ENCODE results near the gene ERAP2.
"Not testable (repeated sequence)": the region's sequence is repeated elsewhere in the genome, so short reads cannot be mapped to it uniquely, and the experiment has no call there.

ERAP2 gene

DNA sequence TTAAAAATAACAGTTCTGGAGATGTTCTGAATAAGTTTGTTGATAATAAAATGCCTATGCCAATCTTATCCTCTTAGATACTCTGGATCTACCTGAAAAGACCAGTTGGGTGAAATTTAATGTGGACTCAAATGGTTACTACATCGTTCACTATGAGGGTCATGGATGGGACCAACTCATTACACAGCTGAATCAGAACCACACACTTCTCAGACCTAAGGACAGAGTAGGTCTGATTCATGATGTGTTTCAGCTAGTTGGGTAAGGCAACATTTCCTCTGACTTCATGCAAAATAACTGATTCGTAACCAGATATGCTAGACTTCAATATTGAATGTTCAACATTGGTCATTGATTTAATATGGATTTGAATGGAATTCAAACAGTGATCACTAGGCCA, 27.0 kb downstream of the ERAP2 start:
- DNase-seq, result no peak

DNA sequence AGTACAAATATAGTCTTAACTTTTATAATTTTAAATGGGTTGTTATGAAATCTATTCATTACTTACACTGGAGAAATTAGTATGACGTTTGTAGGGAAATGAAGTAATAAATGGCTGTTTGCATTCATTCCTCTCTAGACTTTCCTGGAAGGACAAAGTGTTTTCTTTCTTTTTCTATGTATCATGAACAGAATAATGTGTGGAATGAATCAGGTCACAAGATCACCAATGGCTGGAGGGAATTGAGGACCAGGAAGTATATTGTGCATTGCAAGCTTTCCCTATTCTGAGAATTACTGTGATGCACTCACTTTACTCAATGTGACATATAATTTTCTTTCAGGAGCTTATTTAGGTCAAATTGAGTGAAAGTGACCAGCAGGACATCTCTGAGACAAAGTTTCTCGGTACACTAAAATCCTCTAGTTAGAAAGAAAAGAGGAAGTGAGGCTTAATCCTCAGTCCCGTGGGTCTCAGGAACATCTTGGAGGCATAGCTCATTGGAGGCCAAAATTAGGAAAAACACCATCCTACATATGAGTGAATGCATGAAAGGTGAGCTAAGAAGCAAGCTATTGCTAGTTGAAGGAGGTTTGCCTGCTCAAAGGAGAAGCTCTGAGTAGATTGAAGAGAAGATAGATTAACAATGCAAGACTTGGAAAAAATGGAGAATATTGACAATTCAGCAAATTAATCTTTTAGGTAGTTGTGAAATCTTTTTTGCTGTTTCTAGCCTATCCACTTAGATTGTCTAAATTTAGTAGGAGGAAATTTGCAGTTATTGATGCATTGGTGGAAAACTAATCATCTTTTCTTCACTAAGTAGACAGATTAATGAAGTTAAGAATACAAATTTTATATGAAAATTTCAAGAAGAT, 28.0 kb downstream of the ERAP2 start:
- no peak for DNase-seq

DNA sequence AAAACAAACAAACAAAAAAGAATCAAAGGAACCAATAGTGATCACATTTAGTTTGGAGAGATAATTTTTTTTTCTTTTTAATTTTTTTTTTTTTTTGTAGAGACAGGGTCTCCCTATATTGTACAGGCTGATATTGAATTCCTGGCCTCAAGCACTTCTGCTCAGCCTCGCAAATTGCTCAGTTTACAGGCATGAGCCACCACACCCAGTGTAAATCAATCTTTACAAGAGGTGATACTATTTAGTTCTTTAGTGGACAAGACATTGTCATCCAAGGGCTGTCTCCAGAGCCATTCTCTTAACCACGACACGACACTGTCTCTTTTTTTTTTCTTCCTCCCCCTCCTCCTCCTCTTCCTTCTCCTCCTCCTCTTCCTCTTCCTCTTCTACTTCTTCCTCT, 29.6 kb downstream of the ERAP2 start:
- DNase-seq, result no peak

DNA sequence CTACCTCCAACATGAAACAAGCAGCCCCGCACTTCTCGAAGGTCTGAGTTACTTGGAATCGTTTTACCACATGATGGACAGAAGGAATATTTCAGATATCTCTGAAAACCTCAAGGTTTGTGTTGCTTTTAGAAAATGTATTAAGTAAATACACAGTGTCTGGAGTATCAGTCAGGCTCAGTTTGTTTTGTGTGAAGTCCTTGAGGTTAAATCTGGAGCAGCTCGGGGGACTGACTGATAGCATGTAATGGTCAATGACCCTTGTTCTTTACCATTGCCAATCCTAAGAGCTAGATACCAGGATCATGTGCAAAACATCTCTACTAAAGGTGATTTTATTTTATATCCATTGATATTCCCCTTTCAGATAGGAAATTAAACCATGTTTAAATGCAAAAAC, 32.7 kb downstream of the ERAP2 start:
- no peak for DNase-seq

DNA sequence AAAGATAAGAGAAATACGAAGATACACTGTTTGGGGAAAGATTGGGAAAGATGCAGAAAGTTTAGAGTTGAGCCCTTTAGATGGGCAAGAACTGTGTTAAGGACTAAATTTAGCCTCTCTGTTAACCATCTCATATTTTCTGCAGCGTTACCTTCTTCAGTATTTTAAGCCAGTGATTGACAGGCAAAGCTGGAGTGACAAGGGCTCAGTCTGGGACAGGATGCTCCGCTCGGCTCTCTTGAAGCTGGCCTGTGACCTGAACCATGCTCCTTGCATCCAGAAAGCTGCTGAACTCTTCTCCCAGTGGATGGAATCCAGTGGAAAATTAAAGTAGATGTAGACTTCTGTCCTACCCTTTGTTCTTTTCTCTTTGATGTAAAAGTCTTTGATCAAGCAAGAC, 33.1 kb downstream of the ERAP2 start:
- DNase-seq, result no peak

DNA sequence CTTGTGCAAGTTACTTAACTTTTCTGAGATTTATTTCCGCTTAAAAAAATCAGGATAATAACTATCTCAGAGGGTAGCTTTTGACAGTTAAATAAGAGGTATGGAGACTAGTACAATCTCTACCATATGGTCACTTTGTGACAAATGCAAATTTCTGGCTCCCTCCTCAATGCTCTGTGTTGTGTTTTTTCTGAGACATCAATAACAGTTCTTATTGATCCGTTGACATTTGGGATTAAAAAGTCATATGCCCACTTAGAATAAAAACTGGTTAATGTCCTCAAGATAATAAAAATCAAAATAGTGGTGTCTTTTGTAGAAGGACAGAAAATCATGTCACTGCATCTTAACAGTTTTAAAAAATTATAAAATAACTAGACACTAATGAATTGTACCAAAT, 34.8 kb downstream of the ERAP2 start:
- no peak for DNase-seq

DNA sequence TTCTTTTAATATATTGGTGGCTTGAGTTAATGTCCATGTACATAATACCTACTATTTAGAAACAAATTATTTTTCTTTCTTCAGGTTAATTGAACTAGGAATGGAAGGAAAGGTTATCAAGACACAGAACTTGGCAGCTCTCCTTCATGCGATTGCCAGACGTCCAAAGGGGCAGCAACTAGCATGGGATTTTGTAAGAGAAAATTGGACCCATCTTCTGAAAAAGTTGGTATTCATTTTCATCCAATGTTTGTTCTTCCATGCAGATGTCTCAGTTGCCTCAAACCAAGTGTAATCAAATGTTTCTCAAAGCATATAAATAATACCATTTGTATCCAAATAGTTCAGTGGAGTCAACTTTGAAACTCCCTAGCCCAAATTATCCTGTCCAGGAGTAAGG, 36.9 kb downstream of the ERAP2 start:
- no peak for DNase-seq

DNA sequence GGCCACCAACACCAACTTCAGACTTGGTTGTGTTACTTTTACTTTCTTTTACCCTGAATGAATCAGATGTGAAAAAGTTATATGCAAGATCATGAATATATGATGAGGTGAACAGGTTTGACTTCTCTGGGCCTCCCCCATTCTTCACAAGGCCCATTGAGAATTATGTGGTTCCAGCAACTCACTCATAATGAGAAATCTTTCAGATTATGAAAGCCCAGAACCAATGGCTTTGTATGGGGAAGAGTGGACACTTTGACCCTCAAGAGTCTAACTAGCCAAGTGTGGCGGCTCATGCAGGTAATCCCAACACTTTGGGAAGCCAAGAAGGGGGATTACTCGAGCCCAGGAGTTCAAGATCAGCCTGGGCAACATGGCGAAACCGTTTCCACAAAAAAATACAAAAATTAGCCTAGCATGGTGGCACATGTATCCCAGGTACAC, 43.5 kb downstream of the ERAP2 start:
- DNase-seq, result no peak

DNA sequence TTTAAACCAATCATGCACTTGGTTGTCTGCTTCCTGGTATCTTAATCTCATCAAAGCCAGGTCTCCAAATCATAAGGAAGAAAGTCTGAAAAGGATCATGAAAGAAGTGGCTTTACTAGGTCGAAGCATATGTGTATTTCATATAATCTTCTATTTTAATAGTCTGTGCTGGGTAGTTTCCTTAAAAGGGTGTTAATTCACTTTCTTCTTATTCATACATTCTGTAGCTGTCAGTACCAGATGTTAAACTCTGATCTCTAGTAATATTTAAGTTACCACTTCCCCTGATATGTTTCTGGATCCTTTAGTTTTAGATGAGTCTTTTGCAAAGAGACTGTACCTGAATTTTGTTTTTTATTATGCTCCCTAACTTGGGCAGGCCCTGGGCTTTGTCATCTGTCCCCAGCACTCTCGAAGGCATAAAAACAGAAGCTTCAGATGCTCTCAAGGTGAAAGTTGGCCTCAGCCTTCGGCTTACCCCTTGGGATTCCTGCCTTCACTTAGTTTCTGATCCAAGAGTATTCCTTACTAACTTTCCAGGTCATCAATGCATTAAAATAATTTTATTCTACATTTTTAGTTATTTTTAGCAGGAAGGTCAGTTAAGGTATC, 44.5 kb downstream of the ERAP2 start:
- no peak for DNase-seq

DNA sequence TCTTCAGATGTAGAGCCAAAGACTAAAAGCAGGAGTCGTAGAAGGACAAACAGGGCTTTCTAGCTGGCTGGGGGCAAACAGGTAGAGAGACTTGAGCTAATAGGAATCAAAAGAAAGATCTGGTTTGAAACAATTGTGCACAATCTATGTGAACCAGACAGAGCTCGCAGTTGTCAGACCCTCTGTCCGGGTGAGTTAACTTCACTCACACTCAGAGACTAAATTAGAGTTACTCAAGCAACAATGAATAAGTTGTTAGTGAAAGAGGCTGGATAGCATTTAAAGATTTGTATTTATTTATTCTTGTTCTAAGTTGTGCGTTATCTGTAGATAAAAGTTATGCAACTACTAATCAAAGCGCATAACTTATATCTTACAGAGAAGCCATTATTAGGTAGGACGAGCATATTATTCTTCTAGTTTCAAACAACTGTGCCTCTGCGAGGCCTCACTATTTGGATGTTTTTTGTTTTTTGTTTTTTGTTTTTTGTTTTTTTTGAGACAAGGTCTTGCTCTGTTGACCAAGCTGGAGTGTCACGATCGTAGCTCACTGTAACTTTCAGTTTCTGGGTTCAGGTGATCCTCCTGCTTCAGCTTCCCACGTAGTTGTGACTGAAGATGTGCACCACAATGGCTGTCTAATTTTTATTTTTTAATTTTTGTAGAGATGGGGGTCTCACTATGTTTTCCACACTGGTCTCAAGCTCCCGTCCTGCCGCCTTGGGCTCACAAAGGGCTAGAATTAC, 46.4 kb downstream of the ERAP2 start:
- no peak for DNase-seq

DNA sequence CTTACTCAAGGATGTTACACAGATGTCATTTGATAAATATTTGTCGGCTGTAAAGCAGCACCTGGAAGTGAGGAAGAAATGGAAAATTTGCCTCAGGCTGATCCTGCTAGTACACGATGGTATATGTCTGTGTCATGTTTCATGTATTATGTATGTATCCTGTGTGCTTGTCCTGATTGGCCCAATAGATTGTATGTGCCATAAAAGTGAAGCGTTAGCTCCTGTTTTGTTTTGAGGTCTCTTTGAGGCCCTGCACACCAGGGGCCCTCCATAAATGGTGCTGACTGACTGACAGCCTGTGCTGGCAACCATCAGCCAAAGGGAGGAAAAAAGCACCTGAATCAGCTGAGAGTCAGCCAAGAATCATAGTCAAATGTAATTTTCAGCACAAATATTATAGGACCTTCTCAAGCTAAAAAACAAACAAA, 47.7 kb downstream of the ERAP2 start:
- no peak for DNase-seq

DNA sequence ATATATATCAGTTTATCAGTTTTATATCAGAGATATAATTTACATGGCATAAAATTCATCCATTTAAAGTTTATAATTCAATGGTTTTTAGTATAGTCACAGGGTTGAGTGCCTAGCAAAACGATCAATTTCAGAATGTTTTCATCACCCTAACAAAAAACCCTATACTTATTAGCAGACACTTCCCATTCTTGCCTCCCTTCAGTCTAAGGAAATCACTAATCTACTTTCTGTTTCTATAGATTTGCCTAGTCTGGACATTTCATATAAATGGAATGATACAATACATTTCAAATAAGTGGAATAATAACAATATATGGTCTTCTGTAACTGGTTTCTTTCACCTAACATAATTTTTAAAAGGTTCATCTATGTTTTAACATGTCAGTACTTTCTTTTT, 50.0 kb downstream of the ERAP2 start:
- DNase-seq, result no peak

DNA sequence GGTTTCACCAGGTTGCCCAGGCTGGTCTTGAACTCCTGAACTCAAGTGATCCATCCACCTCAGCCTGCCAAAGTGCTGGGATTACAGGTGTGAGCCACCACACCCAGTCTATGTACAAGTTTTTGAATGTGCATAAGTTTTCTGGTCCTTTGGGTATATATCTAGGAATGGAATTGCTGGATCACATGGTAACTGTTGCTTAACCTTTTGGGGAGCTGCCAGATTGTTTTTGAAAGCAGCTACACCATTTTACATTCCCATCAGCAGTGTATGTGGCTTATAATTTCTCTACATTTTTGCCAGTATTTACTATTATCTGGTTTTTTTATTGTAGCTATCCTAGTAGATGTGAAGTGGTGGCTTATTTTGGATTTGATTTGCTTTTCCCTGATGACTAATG, 50.7 kb downstream of the ERAP2 start:
- DNase-seq, result no peak

DNA sequence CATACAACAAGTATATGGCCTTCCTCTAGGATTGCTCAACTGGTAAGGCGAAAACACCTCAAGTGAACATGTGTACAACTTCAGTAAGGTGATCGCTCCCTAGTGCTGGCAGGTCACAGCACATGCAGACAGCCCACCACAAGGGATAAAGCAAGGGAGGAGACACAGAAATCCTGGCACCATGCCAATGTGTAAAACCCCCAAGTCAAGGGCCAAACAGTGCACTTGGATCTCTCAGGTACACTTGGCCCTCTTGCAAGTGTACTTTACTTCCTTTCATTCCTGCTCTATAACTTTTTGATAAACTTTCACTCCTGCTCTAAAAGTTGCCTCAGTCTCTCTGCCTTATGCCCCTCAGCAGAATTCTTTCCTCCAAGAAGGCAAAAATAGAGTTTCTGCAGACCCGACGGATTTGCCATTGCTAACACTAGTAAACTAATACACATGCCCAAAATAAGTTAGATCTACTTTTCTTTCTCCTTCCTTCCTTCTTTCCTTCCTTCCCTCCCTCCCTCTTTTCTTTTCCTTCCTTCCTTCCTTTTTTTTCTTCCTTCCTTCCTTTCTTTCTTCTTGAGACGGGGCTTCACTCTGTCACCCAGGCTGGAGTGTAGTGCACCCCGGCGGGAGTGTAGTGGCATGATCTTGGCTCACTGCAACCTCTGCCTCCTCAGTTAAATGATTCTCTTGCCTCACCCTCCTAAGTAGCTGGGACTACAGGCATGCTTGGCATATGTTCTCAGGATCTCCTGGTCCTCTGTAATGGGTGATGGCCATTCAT, 52.8 kb downstream of the ERAP2 start:
- no peak for DNase-seq

DNA sequence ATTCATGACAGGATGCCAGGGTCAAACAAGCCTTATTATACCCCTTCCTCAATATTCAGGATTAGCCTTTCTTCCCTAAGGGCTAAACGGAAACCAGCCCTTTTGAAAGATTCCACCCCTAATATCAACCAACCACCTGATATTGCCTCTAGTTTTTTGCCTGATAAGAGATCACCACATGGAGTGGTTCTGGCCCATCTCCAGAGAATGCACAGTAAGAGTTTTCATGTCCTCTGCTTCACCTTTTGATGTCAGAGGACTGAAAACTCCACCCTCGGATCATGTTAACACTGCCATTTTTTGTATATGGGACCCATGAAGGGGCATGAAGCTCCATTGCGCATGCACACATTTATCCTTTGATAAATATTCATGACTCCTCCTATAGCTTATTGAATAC, 53.8 kb downstream of the ERAP2 start:
- DNase-seq, result no peak

DNA sequence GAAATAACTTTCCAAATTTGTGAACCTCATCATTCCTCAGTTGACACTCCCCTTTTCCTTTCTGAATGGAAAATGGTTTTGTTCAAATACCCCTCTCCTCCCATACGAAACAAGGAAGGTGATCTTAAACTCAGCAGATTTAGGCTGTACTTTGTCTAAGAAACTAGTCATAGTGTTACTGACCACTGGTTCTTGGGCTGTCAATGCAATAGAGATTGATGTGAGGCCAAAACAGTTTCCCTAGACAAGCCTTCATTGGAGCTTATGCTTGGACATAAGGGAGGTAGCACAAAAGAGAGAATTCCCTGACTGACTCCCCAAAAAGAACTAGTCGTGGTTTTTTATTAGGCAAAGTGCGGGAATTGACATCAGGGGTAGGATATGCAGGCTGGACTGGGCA, 54.3 kb downstream of the ERAP2 start:
- no peak for DNase-seq

DNA sequence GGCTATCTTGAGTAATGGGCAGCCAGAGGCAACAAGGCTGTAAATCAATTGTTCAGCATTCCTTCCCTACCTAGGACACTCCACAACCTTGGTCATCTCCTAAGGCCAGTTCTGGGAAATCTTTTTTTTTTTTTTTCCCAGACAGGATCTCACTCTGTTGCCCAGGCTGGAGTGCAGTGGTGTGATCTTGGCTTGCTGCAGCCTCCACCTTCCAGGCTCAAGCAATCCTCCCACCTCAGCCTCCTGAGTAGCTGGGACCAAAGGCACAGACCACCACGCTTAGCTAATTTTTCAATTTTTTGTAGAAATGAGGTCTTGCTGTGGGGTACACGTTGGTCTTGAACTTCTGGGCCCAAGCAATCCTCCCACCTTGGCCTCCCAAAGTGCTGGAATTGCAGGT, 54.7 kb downstream of the ERAP2 start:
- DNase-seq, result not testable (repeated sequence)

DNA sequence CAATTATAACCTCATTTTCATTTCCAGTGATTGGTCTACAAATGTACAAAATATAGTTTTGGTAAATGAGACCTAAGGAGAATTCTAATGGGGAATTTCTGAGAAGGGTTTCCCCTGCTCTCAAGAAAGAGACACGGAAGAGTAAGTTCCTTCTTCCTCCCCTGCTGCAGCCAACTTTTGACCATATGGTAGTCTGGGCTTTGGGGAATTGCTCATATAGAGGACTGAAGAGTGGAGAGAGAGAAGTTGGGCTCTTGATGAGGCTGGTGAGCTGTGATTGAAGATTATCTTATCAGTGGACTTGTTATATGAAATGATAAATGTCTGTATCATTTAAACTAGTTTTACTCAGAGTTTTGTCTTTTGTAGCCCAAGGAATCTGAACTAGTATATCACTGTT, 55.3 kb downstream of the ERAP2 start:
- no peak for DNase-seq

DNA sequence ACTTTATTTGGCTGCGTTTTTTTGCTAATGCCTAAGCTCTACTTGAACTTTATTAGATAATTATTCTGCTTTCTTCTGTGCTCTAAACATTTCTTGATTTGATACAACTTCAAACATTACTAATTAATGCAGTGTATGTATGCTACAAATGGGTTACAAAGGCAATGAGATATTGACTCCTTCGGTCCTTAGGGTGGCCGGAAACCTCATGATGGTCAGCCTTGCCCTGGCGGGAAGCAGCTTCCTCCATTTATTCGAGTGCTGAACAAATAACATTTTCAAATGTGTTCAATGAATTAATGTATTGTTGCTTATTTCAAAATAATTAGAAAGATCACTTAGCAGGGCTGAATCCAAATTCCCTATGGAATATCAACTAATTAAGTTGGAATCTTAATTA, 55.7 kb downstream of the ERAP2 start:
- DNase-seq, result no peak

DNA sequence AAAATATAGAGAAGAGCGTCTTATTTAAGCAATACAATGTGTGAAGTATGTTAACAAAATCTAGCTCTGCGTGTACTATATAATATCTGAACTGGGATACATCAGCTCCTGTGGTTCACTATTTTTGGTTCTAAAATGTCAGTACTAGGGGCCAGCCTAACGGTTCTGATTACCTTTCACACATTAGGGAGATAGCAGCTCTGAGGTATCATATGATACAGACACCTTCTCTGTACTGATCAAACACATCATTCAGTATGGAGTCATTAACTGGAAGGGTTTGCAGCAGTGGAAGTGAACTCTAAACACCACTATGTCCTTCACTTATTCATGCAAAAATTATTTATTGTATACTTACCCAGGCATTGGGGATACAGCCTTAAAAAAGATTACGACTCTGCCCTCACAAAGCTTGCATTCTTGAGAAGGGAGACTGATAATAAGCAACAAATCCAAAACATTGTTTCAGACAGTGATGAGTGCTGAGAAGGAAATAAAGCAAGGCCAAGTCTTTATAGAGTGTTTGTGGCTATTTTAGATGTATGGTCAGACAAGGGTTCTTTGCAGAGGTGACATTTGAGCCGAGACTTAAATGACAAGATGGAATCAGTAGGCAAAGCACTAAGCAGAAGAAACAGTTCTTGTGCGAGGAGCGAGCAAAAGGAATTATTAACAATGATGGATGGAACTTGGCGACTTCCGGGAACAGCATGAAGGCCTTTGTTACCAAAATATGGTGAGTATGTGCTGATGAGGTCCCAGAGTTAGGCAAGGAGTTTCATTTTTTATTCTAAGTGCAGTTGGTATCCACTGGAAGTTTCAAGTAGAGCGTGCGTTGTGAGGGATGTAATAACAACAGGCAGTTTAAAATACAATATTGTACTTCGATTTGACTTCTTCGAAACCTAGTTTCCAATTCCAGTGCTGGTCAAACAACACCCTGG, 57.7 kb downstream of the ERAP2 start:
- DNase-seq, result no peak

DNA sequence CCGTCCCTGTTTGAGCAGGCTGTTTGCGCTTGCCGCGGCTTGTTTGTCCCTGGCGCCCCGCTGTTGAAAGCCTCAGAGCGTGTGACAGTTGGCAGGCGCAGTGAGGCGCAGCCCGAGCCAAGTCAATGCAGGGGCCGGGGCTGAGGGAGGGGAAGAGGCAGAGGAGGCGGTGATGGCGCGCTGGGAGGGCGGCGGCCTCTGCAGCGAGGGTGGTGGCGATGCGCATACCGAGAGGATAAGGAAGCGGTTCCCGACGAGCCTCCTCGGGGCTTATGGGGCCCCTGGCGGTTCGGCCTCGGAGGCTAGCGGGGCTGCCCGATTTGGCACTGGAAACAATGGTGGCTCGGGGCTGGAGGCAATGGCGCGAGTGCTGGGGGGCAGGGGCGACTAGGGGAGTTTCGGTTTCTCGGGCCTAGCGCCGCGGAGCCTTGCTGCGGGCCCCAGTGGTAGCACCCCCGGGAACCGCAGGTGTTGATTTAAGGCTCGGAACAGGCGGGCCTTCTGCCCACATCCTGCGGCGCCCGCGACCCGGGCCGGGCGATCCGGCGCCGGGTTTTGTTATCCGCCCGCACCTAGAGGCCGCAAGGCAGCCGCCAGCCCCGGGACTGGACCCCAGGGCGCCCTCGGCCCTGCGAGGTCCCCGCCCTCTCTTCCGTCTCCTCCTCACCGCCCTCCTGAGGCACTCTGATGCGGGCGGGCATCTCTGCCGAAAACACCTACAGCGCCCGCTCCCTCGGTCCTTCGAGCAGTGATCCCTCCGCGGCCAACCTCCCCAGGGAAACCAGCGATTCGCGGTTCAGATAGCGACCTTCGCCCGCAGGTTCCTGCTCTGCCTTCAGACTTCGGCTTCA, 58.6 kb downstream of the ERAP2 start:
- peak; percentile 90 for DNase-seq

Measured in midbrain (tissue), 1 donor.